GM19351 (cell line): Measurements from ENCODE around the gene ELOA.

Experiments
- ATAC-seq: cut with Tn5 transposase; IDR thresholded peaks from one replicate; pipeline ENCODE4 v1.9.1; 2021; ENCODE audit warnings: mild to moderate bottlenecking, moderate library complexity; ENCODE audit not compliant: unreplicated experiment

Gene ELOA

GRCh38 chr1:23743287-23744152 is at the start of gene ELOA:
Gene ELOA (plus strand): TSS chr1:23743471. CDS start chr1:23743504, 33 bp downstream.
- peak; percentile 74 for ATAC-seq

GRCh38 chr1:23693599-23693998 is 49.7 kb upstream of the ELOA start:
- ATAC-seq, result no peak

- ATAC-seq, result no peak
These were observed 48.9 kb upstream of the ELOA start for GRCh38 chr1:23694371-23694770.

- no peak for ATAC-seq
These were observed 47.6 kb upstream of the ELOA start for GRCh38 chr1:23695667-23696066.

GRCh38 chr1:23696335-23696989 is 46.8 kb upstream of the ELOA start:
- no peak for ATAC-seq

- no peak for ATAC-seq
These were observed 44.8 kb upstream of the ELOA start for GRCh38 chr1:23698466-23698865.

- no peak for ATAC-seq
These were observed 43.7 kb upstream of the ELOA start for GRCh38 chr1:23699280-23700179.

GRCh38 chr1:23701310-23701709 is 42.0 kb upstream of the ELOA start:
- no peak for ATAC-seq

- no peak for ATAC-seq
These were observed 41.3 kb upstream of the ELOA start for GRCh38 chr1:23701996-23702395.

- ATAC-seq, result no peak
These were observed 38.3 kb upstream of the ELOA start for GRCh38 chr1:23704834-23705495.

GRCh38 chr1:23709229-23709628 is 34.0 kb upstream of the ELOA start:
- ATAC-seq, result no peak

- ATAC-seq, result no peak
These were observed 24.8 kb upstream of the ELOA start for GRCh38 chr1:23718482-23718881.

GRCh38 chr1:23719162-23719820 is 24.0 kb upstream of the ELOA start:
- peak; percentile 32 for ATAC-seq

- ATAC-seq, result peak; percentile 58
These were observed 22.8 kb upstream of the ELOA start for GRCh38 chr1:23720256-23720995.

GRCh38 chr1:23722652-23723051 is 20.6 kb upstream of the ELOA start:
- ATAC-seq, result peak; percentile 34

- no peak for ATAC-seq
These were observed 16.6 kb upstream of the ELOA start for GRCh38 chr1:23726686-23727085.

- no peak for ATAC-seq
These were observed 15.9 kb upstream of the ELOA start for GRCh38 chr1:23727362-23727811.

GRCh38 chr1:23732363-23733224 is 10.7 kb upstream of the ELOA start:
- ATAC-seq, result no peak
